HL-60/S4 treated with retinoic acid at 250 ng/mL for 4 days and 3 days (cell line): ENCODE measurements around the gene ACTR8.

ENCODE experiments used
- in situ Hi-C: fragments of 300-500 bp; cut with MboI; formaldehyde crosslinking; loops from 2 replicates; pipeline ENCODE4 v1.7.0; 2022; ENCODE audit warnings: low sequenced_read_pairs

The ACTR8 gene

DNA sequence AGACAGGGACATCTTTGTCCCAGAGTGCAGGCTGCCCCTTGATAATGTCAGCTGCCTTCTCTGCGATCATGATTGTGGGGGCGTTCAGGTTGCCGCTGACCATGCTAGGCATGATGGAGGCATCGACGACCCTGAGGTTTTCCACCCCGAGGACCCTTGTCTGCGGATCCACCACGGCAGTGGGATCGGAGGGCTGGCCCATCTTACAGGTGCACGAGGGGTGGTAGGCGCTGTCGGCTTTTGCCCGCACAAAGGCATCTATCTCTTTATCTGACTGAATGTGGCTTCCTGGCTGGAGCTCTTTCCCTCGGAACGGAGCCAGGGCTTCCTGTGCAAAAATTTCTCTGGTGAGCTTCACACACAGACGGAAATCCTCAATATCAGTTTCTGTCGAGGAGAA is 64.1 kb downstream of the ACTR8 start:
- in situ Hi-C loops = no loop called here

DNA sequence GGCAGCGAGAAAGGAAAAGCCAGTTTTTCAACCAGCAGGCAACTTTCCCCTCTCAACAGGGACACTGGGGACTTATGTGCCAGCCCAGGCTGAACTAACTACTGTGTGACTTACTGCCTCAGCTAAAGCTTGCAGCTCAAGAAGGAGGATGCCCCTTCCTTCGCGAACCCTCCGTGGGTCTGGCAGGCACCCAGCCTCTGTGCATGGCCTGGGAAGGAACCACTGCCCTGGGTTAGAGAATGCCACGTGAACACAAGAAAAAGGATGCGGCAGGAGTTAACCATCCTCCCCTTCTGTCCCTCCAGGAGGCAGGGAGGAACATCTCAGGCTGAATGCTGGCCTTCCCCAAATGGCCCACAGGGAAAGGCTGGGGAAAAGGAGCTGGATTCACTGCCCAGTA is 64.7 kb downstream of the ACTR8 start:
- in situ Hi-C loops = no loop called here
